OCI-LY3 (cell line): ENCODE measurements around the gene AFAP1.

Experiments
- H2AFZ ChIP-seq: fragments of 200-600, 300-600 bp; shearing (Covaris generic); 2 replicates; pipeline ENCODE4 v1.6.0; 2014; ENCODE audit warnings: antibody characterized with exemption, low read depth, low read length
- H3K27ac ChIP-seq: fragments of 200-600, 300-600 bp; sonication (generic); 2 replicates; pipeline ENCODE4 v1.5.1; 2014; ENCODE audit warnings: mild to moderate bottlenecking, low read length, moderate library complexity, mixed read lengths
- H3K27me3 ChIP-seq: fragments of 200-600, 300-600 bp; sonication (generic); 2 replicates; pipeline ENCODE4 v1.6.1; 2014; ENCODE audit warnings: low read depth, low read length, mixed read lengths
- H3K36me3 ChIP-seq: fragments of 200-600, 300-600 bp; sonication (generic); replicated peaks from 2 replicates; pipeline ENCODE3; 2014; ENCODE audit warnings: low read depth, low read length, mixed read lengths
- H3K4me1 ChIP-seq: fragments of 300-600, 200-600 bp; sonication (generic); 2 replicates; pipeline ENCODE4 v1.6.1; 2014; ENCODE audit warnings: low read length, mixed read lengths
- H3K4me2 ChIP-seq: fragments of 200-600, 300-600 bp; sonication (generic); 2 replicates; pipeline ENCODE4 v1.6.1; 2014; ENCODE audit warnings: low read length, mixed read lengths
- H3K4me3 ChIP-seq: fragments of 300-600, 200-600 bp; sonication (generic); 2 replicates; pipeline ENCODE4 v1.5.1; 2014; ENCODE audit warnings: antibody characterized with exemption, mild to moderate bottlenecking, low read length, moderate library complexity
- H3K79me2 ChIP-seq: fragments of 300-600, 200-600 bp; shearing (Covaris generic); 2 replicates; pipeline ENCODE4 v1.6.1; 2014; ENCODE audit warnings: mild to moderate bottlenecking, low read length, mixed read lengths
- H3K9ac ChIP-seq: fragments of 300-600, 200-600 bp; shearing (Covaris generic); 2 replicates; pipeline ENCODE4 v1.6.0; 2014; ENCODE audit warnings: mild to moderate bottlenecking, low read length, moderate library complexity
- H3K9me3 ChIP-seq: fragments of 200-600, 300-600 bp; shearing (Covaris generic); 2 replicates; pipeline ENCODE4 v1.6.1; 2014; ENCODE audit warnings: low read length, mixed read lengths; ENCODE audit not compliant: insufficient read depth
- H4K20me1 ChIP-seq: fragments of 200-600, 300-600 bp; sonication (generic); 2 replicates; pipeline ENCODE4 v1.6.1; 2016; ENCODE audit warnings: low read length, mixed read lengths; ENCODE audit not compliant: insufficient read depth
- CTCF ChIP-seq: fragments of 200-600, 300-600 bp; sonication (generic); IDR thresholded peaks from 2 replicates; pipeline ENCODE4 v1.5.1; 2014; ENCODE audit warnings: antibody characterized with exemption, low read length, low read depth
- EZH2phosphoT487 ChIP-seq: fragments of 200-600 bp; shearing (Covaris generic); IDR thresholded peaks from 2 replicates; pipeline ENCODE4 v1.6.1; 2018; ENCODE audit warnings: antibody characterized with exemption, mixed run types, low read depth

Gene AFAP1

GRCh38 chr4:7845493-7846128, 94.0 kb downstream of the AFAP1 start:
- Histone ChIP-seq H3K4me1 (no peaks in the 10 kb centered on the region), H3K4me2 (no peak overlapping the region)

GRCh38 chr4:7844594-7844991, 95.1 kb downstream of the AFAP1 start:
- H3K9ac ChIP-seq, result no peak overlapping the region
- TF ChIP-seq CTCF (peak; percentile 1; the same call in 1 of the 2 replicates), EZH2phosphoT487 (no peak)
- H3K79me2 ChIP-seq, result no peaks in the 10 kb centered on the region
- H3K27ac ChIP-seq, result no peak overlapping the region
- H3K4me3 ChIP-seq, result no peak overlapping the region
- peaks cover 7% of the 10 kb centered on the region for H3K27me3 ChIP-seq
- no peaks in the 10 kb centered on the region for H4K20me1 ChIP-seq
- H2AFZ ChIP-seq, result no peak overlapping the region
- H3K36me3 ChIP-seq, result no peaks in the 10 kb centered on the region
- H3K4me2 ChIP-seq, result no peak overlapping the region
- H3K9me3 ChIP-seq, result no peaks in the 10 kb centered on the region
- H3K4me1 ChIP-seq, result no peaks in the 10 kb centered on the region

More at GRCh38 chr4:7845493-7846128, 94.0 kb downstream of the AFAP1 start:
- Histone ChIP-seq H3K27ac (no peak overlapping the region), H3K36me3 (no peaks in the 10 kb centered on the region), H4K20me1 (no peaks in the 10 kb centered on the region), H3K9ac (no peak overlapping the region), H3K27me3 (peaks cover 8% of the 10 kb centered on the region), H3K4me3 (no peak overlapping the region), H3K79me2 (no peaks in the 10 kb centered on the region), H2AFZ (no peak overlapping the region), H3K9me3 (no peaks in the 10 kb centered on the region)
- TF ChIP-seq CTCF (no peak), EZH2phosphoT487 (no peak)

GRCh38 chr4:7843831-7844593, 95.6 kb downstream of the AFAP1 start:
- Histone ChIP-seq H4K20me1 (no peaks in the 10 kb centered on the region), H3K9me3 (no peaks in the 10 kb centered on the region), H3K9ac (no peak overlapping the region), H2AFZ (0 out of 2 replicates have a peak overlapping the region, but pooled peaks have one; percentile 27), H3K79me2 (no peaks in the 10 kb centered on the region), H3K27me3 (peaks cover 2% of the 10 kb centered on the region), H3K4me3 (no peak overlapping the region), H3K36me3 (no peaks in the 10 kb centered on the region), H3K4me1 (no peaks in the 10 kb centered on the region), H3K27ac (no peak overlapping the region), H3K4me2 (no peak overlapping the region)
- TF ChIP-seq EZH2phosphoT487, result no peak
- peak; percentile 40 for TF ChIP-seq CTCF

- Histone ChIP-seq H3K9ac (no peak overlapping the region), H3K79me2 (no peaks in the 10 kb centered on the region), H4K20me1 (no peaks in the 10 kb centered on the region), H2AFZ (no peak overlapping the region), H3K9me3 (no peaks in the 10 kb centered on the region), H3K4me3 (no peak overlapping the region), H3K36me3 (no peaks in the 10 kb centered on the region), H3K27ac (no peak overlapping the region), H3K27me3 (peaks cover 6% of the 10 kb centered on the region; the same call in 1 of the 2 replicates), H3K4me1 (no peaks in the 10 kb centered on the region), H3K4me2 (no peak overlapping the region)
- TF ChIP-seq EZH2phosphoT487 (no peak), CTCF (no peak)
Measured at GRCh38 chr4:7842384-7843279, 97.0 kb downstream of the AFAP1 start.
